ENCODE data around the gene UPK3BL2.
"Not testable (repeated sequence)": the region's sequence is repeated elsewhere in the genome, so short reads cannot be mapped to it uniquely, and the experiment has no call there.

Gene UPK3BL2

DNA sequence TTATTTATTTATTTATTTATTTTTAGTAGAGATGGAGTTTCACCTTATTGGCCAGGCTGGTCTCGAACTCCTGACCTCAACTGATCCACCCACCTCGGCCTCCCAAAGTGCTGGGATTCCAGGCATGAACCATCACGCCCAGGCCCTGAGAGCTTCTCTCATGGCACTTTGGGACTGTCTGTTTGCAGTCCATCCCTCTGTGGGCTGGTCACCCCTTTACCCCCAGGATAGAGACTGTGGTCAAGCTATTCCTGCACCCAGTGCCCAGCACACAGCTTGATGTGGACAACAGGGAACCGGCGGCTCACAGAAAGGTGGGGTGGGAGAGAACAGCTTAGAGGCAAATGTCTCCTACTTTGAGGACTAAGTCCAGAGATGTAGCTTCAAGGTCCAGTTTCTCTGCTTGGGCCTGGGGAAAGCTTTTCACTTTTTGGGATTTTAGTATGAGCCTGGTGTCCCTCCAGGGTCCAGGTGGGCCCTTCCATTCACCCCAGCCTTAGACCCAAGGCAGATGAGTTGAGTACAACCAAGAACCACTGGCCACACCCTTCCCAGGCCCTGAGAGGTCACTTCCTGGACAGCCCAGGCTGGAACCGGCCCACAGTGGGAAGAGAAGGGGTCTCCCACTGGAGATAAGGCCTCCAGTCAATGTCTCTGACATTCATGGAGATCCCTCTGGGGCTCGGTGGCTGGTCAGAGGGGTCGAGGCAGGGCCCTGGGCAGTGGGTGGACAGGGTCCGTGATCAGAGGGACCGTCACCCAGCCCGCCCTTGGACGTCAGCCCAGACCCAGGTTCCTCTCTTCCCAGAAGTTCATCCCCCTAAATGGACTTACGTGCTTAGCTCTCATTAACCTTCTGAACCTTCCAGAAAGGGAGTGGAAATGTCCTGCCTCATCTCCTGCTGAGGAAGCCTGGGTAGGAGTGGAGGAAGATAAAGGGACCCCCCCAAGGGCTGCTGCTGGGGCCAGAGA lies 15.4 kb downstream of the UPK3BL2 start:
- DNase-seq, result not testable (repeated sequence)

DNA sequence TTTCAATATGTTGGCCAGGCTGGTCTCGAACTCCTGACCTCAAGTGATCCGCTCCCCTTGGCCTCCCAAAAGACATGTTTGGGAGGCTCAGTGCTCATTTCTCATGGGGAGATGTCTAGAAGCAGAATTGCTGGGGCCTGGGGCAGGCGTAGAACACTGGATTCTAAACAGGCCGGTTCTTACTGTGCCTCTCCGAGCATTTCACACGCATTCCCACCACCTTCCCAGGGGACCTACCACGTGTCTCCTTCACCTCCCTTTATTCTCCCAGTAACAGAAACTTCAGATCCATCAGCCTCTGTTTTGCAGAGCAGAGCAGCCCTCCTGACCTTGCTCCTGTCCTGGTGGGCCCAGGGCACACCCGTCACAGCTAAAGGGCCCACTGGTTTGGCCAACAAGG lies 16.3 kb downstream of the UPK3BL2 start:
- DNase-seq, result not testable (repeated sequence)

DNA sequence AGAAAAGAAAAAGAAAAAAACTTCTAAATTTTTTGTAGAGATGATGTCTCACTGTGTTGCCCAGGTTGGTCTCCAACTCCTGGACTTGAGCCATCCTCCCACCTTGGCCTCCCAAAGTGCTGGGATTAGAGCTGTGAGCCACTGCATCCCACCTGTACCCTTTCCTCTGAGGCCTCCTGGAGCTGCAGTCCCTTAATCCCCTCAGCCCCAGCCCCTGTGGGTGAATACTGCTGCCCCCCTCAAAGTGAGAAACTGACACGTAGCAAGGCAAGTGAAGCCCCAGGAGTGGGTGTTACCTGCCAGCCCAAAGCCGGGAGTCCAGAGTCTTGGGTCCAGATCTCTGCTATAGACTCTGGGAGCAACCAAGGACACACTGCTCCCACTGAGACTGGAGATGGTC lies 18.7 kb downstream of the UPK3BL2 start:
- DNase-seq, result not testable (repeated sequence)

DNA sequence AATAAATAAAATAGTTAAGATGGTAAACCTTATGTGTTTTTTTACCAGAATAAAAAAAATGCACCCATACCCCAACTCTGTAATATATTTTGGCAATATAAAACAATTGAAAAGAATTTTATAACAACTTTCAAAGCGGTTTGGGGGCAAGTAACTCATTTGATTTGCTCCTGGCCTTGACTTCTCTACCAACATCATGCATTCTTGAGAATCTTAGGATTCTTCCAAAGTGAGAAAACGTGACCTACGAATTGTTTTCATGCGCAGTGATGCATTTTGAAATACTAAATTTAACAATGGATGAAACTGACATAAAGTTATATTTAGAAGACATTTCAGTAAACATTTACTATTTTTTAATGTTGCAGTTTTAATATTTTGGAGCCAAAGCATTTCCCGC lies 22.7 kb downstream of the UPK3BL2 start:
- not testable (repeated sequence) for DNase-seq

DNA sequence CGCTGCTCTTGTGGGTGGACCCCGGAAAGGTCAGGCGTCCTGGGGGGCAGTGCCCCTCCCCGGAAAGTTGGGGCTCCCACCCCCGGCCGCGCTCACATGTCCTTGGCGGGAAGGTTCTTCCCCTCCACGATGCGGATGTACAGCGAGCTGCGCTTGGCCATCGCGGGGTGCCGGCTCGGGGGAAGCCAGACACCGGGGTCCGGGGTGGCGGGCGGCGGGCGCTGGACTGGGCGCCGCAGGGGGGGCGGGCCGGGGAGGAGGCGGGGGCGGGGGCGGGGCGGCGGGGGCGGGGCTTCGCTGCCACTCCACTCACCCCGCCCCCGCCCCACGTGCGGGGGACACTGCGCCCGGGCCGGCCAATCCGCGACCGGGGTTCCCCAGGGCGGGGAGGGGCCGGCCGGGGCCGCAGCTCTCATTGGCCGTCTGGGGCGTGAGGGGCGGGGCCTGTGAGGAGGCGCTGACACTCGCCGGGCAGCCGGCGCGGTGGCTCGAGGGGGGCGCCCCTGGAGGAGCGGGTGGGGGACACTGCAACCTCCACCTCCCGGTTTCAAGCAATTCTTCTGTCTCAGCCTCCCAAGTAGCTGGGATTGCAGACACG lies 25.8 kb downstream of the UPK3BL2 start, which contains the start of gene RASA4B:
RASA4B (minus strand) TSS at position 228 of the 598 bp plus-strand sequence; CDS start at position 161, 67 bp downstream.
- peak; percentile 29 for DNase-seq

DNA sequence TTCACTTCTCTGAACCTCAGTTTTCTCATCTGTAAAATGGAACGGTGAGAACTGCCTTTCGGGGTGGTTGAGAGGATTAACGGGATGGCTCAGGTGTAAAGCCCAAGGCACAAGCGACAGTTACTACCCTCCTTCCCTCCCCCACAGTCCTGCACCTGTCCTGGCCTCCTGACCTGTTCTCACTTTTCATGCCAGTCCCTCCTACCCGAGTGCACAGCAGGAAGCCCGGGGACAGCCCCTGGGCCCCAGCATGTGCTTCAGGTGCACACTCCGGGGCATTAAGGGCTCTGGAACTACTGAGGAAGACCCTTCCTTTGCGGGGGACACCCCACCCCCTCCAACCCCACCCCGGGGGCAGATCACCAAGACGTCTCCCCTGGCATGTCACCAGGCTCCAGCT lies 26.5 kb downstream of the UPK3BL2 start:
- DNase-seq, result not testable (repeated sequence)

DNA sequence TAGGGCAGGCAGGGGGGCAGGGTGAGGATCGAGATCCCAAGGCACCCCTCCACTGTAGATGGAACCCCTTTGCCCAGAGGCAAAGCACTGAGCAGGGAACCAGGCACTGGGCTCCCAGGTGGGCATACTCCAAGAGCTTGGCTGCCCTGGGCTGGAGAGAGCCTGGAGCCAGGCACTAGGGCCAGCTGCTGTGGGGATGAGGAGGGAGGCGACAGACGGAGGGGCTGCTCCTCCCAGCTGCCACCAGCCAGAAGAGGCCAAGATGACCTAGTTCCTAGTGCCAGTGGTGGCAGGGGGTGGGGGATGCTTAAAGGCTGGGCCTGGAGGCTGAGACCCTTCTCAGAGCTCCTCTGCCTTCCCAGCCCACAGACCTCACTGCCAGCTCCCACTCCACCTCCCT lies 27.6 kb downstream of the UPK3BL2 start:
- not testable (repeated sequence) for DNase-seq

DNA sequence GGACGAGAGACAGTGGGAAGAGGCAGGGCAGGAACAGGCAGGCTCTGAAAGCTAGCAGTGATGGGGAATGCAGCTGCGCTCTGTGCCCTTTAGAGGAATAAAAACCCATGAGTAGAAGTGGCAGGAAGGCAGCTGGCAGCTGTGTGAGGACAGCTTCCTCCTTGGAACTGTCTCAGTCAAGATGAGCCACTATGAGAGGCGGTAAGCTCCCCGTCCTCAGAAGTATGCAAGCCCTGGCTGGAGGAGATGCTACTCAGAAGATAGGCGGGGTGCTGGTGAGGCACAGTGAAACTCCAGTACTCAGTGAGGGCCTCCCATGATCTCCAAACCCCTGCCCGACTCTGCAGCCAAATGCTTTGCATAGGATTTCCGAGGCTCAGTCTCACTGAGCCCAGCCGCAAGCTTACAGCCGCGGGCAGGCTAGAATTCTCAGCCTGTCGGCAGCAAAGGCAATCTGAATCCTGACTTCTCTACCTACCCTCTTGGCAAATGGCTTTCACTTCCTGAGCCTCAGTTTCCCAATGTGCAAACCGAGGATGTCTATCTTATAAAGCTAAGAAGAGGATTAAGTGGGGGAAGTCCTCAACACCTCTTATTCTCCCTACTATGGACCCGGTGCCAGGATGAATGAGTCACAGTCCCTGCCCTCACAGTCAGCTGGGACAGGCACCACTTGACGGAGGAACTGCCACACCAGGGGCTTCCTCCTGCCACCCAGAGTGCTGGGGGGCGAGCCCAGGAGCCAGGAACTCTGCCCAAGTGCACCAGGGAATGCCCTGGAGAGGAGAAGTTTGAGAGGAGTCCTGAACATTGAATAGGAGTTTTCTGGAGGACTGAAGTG lies 28.4 kb downstream of the UPK3BL2 start:
- DNase-seq, result not testable (repeated sequence)

DNA sequence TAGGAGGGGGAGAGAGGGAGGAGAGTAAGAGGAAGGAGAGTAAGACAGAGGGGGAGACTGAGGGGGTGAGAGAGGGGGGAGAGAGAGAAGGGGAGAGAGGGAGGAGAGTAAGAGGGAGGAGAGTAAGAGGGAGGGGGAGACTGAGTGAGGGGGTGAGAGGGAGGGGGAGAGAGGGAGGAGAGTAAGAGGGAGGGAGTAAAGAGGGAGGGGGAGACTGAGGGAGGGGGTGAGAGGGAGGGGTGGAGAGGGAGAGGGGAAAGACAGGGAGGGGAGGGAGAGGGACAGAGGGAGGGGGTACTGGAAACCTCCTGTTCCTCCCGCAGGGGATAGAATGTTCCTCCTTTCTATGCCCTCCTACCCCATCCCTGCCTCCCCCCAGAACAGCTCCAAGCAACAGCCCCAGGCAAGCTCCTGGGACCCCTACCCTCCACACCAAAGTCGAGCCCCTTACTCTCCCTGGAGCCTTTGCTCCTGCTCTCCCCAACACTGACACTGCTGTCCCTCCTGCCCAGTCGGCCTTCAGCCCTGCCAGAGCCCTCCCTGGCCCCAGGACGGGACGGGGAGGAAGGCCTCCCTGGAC lies 30.8 kb downstream of the UPK3BL2 start:
- DNase-seq, result peak; percentile 96

DNA sequence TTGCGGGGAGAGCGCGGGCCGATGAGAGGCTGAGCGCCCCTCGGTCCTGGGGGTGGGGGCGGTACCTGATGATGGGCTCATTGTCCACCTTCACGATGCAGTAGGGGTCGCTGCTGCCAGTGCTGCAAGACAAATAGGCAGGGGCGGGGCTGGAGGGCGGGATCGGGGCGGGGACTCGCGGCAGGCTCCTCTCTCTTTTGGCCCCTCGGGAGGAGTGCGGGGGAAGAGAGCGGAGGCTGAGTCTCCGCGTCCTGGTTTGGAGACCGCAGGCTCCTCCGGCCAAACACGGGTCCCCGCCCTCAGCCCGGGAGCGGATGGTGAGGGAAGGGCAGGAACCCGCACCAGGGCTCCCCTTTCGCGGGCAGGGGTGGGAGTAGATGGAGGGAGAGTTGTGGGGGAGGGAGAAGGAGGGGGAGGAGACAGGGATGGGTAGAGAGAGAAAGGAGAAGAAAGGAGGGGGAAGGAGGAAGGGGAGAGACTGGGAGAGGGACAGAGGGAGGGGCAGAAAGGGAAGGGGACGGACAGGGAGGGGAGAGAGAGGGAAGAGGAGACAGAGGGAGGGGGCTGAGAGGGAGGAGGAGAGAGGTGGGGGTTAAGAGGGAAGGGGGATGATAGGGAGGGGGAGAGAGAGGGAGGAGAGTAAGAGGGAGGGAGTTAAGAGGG lies 31.5 kb downstream of the UPK3BL2 start:
- DNase-seq, result not testable (repeated sequence)

DNA sequence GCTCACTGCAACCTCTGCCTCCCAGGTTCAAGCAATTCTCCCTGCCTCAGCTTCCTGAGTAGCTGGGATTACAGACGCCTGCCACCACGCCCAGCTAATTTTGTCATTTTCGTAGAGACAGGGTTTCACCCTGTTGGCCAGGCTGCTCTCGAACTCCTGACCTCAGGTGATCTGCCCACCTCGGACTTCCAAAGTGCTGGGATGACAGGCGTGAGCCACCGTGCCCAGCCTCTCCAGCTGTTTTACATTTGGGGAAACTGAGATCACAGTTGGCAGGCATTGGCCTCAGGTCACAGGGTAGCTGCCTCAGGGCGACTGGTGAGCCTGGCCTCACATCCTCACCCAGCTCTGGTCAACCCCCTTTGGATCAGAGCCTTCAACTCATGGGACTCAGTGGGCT lies 32.9 kb downstream of the UPK3BL2 start:
- not testable (repeated sequence) for DNase-seq

DNA sequence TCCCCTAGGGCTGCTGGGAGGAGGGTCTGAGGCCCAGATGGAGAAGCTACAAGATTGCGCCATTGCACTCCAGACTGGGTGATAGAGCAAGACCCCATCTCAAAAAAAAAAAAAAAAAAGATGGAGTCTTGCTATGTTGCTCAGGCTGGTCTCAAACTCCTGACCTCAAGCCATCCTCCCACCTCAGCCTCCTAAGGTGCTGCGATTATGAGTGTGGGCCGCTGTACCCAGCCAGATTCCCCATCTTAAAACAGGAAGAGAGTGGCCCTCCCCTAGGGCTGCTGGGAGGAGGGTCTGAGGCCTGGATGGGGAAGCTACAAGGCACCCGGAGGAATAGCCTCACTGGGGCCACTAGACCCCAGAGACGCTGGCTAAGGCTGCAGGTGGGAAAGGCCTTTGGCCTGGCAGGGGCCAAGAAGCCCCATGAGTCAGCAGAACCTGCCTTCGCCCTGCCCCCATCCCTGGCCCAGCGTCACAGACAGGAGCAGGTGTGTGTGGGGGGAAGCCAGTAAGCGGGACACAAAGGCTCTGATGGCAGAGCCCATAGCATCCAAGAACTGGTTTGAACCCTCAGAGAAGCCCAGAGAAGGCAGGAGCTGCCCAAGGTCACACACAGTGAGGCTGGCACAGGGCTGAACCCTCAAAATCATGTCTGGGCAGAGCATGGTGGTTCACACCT lies 35.9 kb downstream of the UPK3BL2 start:
- not testable (repeated sequence) for DNase-seq

DNA sequence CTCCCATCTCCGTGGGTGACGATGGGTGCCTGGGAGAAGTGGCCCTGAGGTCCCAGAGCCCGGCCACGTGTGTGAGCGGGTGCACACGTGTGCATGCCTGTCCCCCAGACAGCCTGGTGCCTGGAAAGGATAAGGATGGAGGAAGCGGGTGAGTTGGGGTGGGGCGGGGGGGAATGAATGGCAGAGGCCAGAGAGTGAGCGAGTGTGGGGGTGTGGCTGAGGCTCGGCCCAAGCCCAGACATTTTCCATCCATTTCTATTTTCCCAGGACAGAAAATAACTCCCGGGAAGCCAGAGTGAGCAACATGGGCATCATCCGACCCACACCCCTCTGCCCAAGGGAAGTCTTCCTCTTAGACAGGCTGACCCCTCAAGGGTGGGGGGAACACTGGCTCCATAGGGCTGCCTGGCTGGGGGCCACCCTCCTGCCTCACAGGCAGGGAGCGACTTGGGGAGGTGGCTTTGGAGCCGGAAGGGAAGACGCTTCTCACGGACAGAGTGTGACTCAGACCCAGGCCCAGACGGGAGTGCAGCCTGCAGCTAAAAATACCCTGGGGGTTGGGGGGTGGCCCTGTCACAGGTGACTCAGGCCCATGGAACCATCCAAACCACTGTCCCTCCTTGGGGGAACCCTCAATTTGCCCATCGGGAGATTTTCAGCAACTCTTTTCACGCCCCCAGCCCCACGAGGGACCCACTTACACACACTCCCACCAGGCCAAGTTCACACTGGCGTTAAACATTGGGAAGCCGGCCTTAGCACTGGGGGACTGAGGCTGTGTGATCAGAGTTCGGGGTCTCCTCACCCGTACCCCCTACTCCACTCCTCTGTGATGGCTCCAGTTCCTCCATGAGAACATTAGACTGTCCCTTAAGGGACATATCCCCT lies 38.0 kb downstream of the UPK3BL2 start:
- DNase-seq, result not testable (repeated sequence)

DNA sequence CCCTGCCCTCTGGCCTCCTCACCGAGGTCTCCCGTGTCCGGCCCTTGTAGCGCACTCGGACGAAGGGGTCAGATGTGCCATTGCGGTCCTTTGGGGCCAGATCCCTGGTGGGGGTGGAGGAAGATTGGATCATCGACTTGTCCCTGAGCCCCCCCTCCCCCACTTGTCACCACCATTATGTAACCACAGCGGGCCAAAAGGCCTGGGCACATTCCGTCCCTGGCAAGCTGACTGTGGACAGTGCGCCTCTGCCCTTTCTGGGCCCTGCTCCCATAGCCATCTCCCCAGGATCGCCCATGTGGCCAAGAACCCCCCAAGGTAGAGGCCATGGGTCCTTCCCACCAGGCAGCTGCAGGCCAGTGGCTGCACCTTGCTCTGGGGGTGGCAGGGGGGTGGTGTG lies 40.4 kb downstream of the UPK3BL2 start:
- DNase-seq, result not testable (repeated sequence)

DNA sequence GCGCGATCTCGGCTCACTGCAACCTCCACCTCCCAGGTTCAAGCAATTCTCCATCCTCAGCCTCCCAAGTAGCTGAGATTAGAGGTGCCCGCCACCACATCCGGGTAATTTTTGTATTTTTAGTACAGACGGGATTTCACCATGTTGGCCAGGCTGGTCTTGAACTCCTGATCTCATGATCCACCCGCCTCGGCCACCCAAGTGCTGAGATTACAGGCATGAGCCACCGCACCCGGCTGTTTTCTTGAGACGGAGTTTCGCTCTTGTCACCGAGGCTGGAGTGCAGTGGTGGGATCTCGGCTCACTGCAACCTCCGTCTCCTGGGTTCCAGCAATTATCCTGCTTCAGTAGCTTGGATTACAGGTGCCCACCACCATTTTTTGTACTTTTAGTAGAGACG lies 45.2 kb downstream of the UPK3BL2 start:
- DNase-seq, result not testable (repeated sequence)

DNA sequence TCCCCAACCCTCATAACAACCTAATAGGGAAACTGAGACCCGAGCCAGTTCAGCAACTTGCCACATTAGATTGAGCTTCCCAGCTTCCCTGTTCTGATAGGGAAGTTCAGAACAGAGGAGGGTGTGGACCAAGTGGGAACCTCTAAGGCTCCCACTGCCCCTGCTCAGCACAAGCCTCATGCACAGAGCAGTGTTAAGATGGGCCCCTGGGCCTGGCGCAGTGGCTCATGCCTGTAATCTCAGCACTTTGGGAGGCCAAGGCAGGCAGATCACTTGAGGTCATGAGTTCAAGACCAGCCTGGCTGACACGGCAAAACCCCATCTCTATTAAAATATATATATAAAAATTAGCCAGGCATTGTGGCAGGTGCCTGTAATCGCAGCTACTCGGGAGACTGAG lies 46.2 kb downstream of the UPK3BL2 start:
- DNase-seq, result not testable (repeated sequence)

DNA sequence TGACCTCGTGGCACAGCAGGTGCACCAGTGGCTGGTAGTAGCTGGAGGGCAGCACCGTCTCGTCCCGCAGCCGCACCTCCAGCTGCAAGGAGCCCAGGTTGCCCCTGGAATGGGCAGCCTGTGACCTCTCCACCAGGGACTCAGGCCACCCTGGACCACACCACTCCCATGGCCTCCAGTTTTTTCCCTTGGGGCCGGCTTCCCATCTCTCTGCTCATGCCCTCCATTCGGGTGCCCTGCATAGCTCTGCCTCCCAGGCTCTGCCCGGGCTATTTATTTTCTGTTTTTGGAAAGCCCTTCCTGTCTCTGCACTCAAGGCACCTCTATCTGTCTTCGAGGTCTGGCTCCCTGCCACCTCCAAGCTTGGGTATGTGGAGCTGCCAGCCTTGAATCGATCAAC lies 46.6 kb downstream of the UPK3BL2 start:
- DNase-seq, result not testable (repeated sequence)

DNA sequence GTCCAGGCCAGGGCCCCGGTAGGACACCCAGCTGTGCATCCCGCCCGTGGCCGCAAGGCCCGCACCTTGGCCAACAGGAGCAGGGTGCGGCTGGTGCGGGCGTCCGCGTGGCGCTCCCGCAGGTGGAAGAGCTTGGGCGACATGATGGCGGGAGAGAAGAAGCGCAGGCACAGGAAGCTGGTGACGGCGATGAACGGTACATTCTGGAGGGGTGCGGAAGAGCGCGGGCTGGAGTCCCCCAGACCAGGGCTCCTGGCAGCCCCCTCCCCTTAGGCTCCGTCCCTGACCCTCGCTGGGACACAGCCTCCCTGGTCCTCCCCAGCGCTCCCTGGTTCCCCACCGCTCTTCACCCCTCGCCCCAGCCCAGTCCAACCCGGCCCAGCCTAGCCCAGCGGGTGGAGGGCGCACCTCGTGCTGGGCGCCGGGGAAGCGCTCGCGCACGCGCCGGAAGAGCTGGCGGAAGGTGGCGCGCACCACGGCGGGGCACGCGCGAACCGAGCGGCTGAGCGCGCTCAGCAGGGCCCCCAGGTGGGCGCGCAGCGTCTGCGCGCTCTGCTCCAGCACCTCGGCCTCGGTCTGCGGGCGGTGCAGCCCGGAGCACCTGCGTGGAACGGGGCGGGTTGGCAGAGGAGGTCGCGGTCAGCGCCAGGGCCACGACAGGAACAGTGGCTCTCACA lies 48.9 kb downstream of the UPK3BL2 start:
- DNase-seq, result not testable (repeated sequence)

DNA sequence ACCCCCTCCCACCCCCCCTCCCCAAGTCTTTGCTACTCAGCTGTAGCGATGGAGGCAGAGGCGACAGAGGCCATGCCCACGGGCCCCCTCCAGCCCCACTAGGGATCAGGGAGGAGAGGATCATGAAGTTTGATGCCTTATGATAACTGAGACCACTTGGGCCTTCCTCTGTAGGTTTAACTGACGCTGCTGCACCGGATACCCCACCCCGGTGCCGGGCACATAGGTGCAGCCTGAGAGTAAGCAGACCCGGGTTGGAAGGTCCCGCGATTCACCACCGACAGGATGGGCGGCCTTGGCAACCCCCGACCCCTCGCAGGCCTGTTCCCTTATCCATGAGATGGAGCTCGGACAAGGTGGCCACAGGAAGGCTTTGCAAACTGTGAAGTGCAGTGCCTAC lies 49.5 kb downstream of the UPK3BL2 start:
- DNase-seq, result not testable (repeated sequence)
